GM20000 (cell line): ENCODE measurements around the gene TPRG1.

Source experiments
- DNase-seq: peaks from one replicate; pipeline ENCODE4 v3.0.0; 2012; ENCODE audit warnings: low spot score
- CTCF ChIP-seq: IDR thresholded peaks from 2 replicates; pipeline ENCODE4 v1.5.1; 2012; ENCODE audit warnings: mild to moderate bottlenecking, control low read depth; ENCODE audit errors: extremely low read depth, missing control alignments

The TPRG1 gene

GRCh38 chr3:189270248-189270832 is 98.6 kb downstream of the TPRG1 start:
- peak; percentile 90 for TF ChIP-seq CTCF
- DNase-seq: peak; percentile 32

- no peak for TF ChIP-seq CTCF
- DNase-seq: no peak
Measured at GRCh38 chr3:189272500-189273119, 100.8 kb downstream of the TPRG1 start.

GRCh38 chr3:189273736-189274135 is 102.0 kb downstream of the TPRG1 start:
- TF ChIP-seq CTCF: no peak
- DNase-seq: no peak

GRCh38 chr3:189275182-189275581 is 103.4 kb downstream of the TPRG1 start:
- TF ChIP-seq CTCF: no peak
- no peak for DNase-seq

- TF ChIP-seq CTCF: no peak
- no peak for DNase-seq
Measured at GRCh38 chr3:189275852-189276251, 104.1 kb downstream of the TPRG1 start.

- no peak for DNase-seq
- no peak for TF ChIP-seq CTCF
Measured at GRCh38 chr3:189276444-189277219, 104.9 kb downstream of the TPRG1 start.

GRCh38 chr3:189277711-189278110 is 105.9 kb downstream of the TPRG1 start:
- no peak for TF ChIP-seq CTCF
- DNase-seq: peak; percentile 11
